Brain microvascular endothelial cell (primary cell): ENCODE results near the gene PNMA8A.
A peak's percentile ranks its signal among the peaks of the same experiment; 100 is the strongest.

ENCODE experiments used
- DNase-seq: peaks from one replicate; pipeline ENCODE4 v3.0.0-alpha.2; 2020
- H3K27ac ChIP-seq: fragments of 250-450 bp; sonication (Bioruptor Pico); 2 replicates; pipeline ENCODE4 v1.5.1; 2020; ENCODE audit warnings: mild to moderate bottlenecking, moderate library complexity
- H3K27me3 ChIP-seq: fragments of 250-450 bp; sonication (Bioruptor Pico); replicated peaks from 2 replicates; pipeline ENCODE4 v1.5.1; 2020; ENCODE audit warnings: mild to moderate bottlenecking
- H3K36me3 ChIP-seq: fragments of 250-450 bp; sonication (Bioruptor Pico); replicated peaks from 2 replicates; pipeline ENCODE4 v1.5.1; 2020; ENCODE audit warnings: mild to moderate bottlenecking
- H3K4me3 ChIP-seq: 2 replicates; pipeline ENCODE4 v1.5.1; 2011; ENCODE audit warnings: low read depth, mild to moderate bottlenecking, control low read depth, low read length, moderate library complexity
- in situ Hi-C: cut with HindIII; loops from 2 replicates; pipeline ENCODE4 v1.10.0; 2017; ENCODE audit warnings: low sequenced_read_pairs, low pct_ligation_motif_present
- TF ChIP-seq, protein P1 (sequence below): IDR thresholded peaks from 2 replicates; pipeline ENCODE4 v1.5.1; 2011; ENCODE audit warnings: low read depth, mild to moderate bottlenecking, moderate library complexity, low read length, control low read depth, inconsistent platforms; ENCODE audit errors: missing control alignments

The PNMA8A gene

DNA sequence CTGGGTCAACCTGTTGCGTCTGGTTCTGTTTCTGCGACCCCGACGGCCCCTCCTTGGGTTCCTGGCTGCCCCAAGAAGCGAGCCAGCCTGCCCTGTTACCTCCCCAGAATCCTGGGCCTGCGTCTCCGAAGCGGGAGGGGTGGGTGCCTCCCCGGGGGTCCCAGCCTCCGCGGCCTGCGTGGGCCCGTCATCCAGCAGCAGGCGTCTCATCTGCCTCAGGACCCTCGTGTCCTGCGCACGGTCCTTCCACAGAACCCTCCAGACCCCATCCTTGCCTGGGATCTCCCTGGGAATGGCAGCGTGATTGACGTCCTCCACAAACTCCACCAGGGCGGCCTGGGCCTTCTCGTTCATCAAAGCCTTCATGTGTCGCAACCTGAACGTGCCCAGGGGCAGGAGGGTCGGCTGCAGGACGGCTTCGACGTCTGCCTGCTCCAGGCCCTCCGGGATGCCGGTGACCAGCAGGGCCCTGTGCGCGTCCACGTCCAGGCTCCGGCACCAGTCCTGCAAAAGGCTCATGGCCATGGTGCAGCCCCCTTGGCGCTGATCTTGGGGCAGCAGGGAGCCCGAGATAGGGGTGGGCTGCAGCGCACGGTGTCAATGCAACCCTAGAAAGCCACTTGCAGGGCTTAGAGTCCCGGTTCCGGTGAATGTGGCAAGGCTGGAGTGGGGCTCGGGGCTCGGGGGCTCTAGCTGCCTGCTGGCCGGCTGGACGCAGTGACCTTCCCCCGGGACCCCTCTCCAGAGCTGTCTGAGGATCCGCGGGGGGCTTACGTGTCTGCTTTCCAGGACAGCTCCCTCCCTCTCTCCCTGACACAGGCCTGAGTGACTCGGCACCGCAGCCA is 23.8 kb upstream of the PNMA8A start:
- in situ Hi-C loops: no loop called here

DNA sequence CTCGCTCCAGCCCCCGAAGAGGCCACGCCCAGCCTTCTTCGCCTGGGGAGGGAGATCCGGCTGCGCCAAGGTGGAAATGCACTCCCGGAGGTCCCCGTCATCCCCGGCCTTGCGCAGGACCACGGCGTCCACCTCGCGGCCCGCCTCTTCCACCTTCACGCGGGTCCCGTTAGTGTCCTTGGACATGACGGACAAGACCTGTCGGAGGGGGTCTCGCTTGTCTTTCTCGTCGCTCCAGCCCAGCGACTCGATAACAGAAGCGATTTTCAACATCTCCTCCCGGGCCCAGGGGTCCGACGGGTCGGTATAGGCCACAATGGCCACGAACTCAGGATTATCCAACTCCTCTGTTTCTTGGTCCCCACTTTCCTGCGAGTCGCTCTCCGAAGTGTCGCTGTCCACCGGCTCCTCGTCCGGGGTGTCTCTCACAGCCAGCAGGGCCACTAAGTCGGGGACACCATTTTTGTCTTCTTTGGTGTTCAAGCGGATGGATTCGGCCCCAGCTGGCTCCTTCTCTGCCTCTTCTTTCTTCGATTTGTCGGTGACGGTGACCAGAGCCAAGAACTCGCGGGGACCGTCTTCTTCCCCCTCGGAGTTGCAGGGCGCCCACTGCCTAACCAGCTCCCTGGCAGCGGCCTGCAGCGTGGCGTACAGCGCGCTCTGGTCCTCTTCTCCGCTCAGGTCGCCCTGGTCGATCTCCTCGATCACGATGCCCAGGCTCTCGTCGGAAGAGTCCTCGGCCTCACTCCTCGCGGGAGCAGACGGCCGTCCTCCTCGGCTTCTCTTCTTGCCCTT is 23.0 kb upstream of the PNMA8A start:
- in situ Hi-C loops: no loop called here
- Histone ChIP-seq H3K4me3 (no peak overlapping the region), H3K27ac (no peak overlapping the region), H3K27me3 (no peaks in the 10 kb centered on the region), H3K36me3 (no peaks in the 10 kb centered on the region)
- no peak for DNase-seq
- TF ChIP-seq, protein P1, sequence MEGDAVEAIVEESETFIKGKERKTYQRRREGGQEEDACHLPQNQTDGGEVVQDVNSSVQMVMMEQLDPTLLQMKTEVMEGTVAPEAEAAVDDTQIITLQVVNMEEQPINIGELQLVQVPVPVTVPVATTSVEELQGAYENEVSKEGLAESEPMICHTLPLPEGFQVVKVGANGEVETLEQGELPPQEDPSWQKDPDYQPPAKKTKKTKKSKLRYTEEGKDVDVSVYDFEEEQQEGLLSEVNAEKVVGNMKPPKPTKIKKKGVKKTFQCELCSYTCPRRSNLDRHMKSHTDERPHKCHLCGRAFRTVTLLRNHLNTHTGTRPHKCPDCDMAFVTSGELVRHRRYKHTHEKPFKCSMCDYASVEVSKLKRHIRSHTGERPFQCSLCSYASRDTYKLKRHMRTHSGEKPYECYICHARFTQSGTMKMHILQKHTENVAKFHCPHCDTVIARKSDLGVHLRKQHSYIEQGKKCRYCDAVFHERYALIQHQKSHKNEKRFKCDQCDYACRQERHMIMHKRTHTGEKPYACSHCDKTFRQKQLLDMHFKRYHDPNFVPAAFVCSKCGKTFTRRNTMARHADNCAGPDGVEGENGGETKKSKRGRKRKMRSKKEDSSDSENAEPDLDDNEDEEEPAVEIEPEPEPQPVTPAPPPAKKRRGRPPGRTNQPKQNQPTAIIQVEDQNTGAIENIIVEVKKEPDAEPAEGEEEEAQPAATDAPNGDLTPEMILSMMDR: no peak

More for the DNA sequence above, 23.8 kb upstream of the PNMA8A start:
- no peak overlapping the region for H3K27ac ChIP-seq
- DNase-seq: no peak
- TF ChIP-seq, protein P1: no peak
- H3K4me3 ChIP-seq: peak overlapping the region; percentile 40
- H3K36me3 ChIP-seq: no peaks in the 10 kb centered on the region
- H3K27me3 ChIP-seq: no peaks in the 10 kb centered on the region

GRCh38 chr19:46493236-46494145 is 22.1 kb upstream of the PNMA8A start:
- H3K36me3 ChIP-seq: no peaks in the 10 kb centered on the region
- peak overlapping the region; percentile 5 for H3K4me3 ChIP-seq
- H3K27me3 ChIP-seq: no peaks in the 10 kb centered on the region
- no peak overlapping the region for H3K27ac ChIP-seq
- in situ Hi-C loops: no loop called here
- TF ChIP-seq, protein P1: no peak
- no peak for DNase-seq

GRCh38 chr19:46492841-46493235 is 21.5 kb upstream of the PNMA8A start:
- Histone ChIP-seq H3K27ac (no peak overlapping the region), H3K27me3 (no peaks in the 10 kb centered on the region), H3K36me3 (no peaks in the 10 kb centered on the region), H3K4me3 (no peak overlapping the region)
- DNase-seq: no peak
- TF ChIP-seq, protein P1: no peak
- in situ Hi-C loops: no loop called here

DNA sequence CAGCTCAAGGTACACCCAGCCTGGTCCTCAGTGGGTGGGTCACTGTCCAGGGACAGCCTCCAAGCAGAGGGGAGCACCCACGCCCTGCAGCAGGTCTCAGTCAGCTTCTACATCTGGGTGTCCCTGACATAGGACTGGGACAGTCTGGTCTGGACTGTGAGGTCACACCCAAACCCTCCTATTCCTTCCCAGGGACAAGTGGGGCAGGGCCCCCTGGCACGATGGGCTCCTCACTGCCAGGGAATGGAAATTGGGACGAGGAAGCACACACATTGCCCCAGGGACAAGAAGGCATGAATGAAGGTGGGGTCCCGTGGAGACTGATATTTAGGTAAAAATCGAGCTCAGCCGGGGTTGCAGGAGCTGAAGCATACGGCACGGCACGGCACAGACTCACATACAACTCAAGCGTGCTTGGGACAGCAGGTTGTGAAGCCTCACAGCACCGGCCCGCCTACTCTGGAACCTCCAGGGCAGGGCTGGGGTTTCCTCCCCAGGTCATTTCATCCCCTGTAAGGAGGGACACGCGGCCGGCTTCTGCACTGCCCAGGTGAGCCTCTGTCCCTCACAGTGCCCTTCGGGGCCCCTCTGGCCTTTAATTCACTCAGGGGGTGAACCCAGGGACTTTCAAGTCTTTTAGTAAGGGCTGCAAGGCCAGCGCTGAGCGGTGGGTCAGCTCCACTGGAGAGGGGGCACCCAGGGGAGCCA is 20.8 kb upstream of the PNMA8A start:
- no peaks in the 10 kb centered on the region for H3K27me3 ChIP-seq
- in situ Hi-C loops: no loop called here
- TF ChIP-seq, protein P1: no peak
- H3K4me3 ChIP-seq: no peak overlapping the region
- no peak overlapping the region for H3K27ac ChIP-seq
- DNase-seq: no peak
- no peaks in the 10 kb centered on the region for H3K36me3 ChIP-seq
